GM18505 (cell line): ENCODE measurements around the gene APOBEC3H.

Source experiments
- ATAC-seq: cut with Tn5 transposase; IDR thresholded peaks from one replicate; pipeline ENCODE4 v1.9.1; 2021; ENCODE audit not compliant: unreplicated experiment
- POLR2A ChIP-seq: IDR thresholded peaks from 4 replicates; pipeline ENCODE4 v1.6.1; 2011; ENCODE audit warnings: borderline replicate concordance; ENCODE audit not compliant: insufficient read depth, insufficient read length; ENCODE audit errors: extremely low read depth

APOBEC3H gene

DNA sequence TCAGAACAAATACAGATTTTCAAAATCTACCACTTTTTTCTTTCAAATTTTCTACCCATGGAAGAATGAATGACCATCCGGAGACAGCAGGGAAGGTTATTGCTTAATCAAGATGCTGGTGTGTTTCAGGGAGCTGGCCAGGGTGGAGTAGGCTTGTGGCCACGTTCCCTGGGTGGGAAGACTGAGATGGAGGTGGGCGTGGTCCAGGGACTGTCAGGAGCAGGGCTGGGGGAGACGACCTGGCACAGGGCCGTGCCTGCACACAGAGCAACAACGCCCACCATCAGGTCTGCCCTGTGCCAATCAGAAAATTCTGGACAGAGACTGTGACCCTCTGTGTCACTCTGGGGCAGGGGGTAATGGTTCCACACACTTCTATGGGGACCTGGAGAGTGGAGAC, 7.1 kb upstream of the APOBEC3H start:
- no peak for ATAC-seq
- no peak for TF ChIP-seq POLR2A

- ATAC-seq: no peak
- no peak for TF ChIP-seq POLR2A
Observed at GRCh38 chr22:39090426-39091064, 6.5 kb upstream of the APOBEC3H start.

DNA sequence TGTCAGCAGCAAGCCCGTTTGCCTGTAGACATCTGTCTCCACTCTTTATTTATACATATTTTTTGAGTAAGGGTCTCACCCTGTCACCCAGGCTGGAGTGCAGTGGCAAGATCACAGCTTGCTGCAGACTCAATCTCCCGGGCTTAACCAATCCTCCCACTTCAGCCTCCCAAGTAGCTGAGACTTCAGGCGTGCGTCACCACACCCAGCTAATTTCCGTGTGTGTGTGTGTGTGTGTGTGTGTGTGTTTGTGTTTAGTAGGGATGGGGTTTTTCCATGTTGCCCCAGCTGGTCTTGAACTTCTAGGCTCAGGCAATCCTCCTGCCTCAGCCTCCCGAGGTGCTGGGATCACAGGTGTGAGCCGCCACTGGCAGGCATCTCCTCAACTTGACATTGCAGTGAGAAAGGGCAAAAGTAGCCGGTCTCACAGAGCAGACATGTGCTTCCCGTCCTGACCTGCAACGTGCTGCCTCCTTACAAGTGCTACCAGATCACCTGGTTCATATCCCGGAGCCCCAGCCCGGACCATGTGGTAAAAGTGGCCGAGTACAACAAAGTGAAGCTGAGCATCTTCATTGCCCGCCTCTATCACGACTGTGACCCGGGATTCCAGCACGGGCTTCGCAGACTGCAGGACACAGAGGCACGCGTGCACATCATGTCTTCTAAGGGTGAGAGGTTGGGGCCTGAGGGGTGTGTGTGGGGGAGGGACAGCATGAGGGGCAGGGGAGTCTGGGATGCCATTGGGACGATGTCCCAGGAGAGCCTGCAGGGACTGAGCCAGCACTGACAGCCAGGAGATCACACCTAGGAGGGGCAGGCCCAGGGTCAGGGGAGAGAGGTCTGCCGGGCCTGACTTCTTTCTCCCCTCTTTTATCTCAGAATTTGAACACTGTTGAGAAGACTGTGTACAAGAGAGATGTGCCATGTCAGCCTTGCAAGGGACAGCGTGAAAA, 5.6 kb upstream of the APOBEC3H start:
- no peak for TF ChIP-seq POLR2A
- ATAC-seq: no peak

DNA sequence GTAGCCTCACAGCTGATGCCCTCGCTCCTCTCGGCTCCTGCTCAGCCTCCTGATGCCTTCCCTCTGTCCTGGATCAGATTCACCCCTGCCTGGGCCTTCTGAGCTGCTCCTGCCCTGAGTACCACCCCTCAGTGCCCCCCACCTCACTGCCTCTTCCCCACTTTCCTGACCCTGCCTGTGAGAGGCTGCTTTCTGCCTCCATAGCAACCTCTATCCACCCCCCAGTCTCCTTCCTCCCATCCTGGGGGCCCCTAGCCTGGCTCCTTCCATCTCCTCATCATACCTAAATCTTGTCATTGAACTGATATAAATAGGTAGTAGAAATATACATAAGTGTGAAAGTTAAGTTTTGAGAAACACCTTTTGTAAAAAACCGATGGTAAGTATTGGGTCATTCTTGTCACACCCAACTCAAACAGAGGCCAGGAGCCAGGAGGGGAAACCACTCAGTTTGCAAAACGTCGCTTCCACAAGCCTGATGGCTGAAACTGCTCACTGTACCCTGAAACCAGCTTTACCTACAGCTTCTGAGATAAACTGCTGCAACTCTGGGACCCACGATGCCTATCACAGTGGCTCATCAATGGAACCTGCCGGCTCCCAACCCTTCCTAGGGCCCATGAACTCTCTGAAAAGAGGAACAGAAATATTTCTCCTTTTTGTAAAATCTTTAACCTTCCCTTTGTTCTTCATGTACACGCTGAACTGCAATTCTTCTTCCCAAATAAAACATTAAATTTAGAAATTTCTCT, 4.8 kb upstream of the APOBEC3H start:
- no peak for ATAC-seq

GRCh38 chr22:39094717-39095389, 2.2 kb upstream of the APOBEC3H start:
- TF ChIP-seq POLR2A: no peak
- ATAC-seq: no peak

More for the DNA sequence above, 4.8 kb upstream of the APOBEC3H start:
- TF ChIP-seq POLR2A: no peak

GRCh38 chr22:39095971-39096370, 1.1 kb upstream of the APOBEC3H start:
- ATAC-seq: no peak

GRCh38 chr22:39098026-39098425, 982 bp downstream of the APOBEC3H start:
- ATAC-seq: no peak
- TF ChIP-seq POLR2A: no peak

More at GRCh38 chr22:39095971-39096370, 1.1 kb upstream of the APOBEC3H start:
- no peak for TF ChIP-seq POLR2A

- no peak for ATAC-seq
- TF ChIP-seq POLR2A: no peak
Observed at GRCh38 chr22:39098576-39098975, 1.5 kb downstream of the APOBEC3H start.

GRCh38 chr22:39101226-39101625, 4.2 kb downstream of the APOBEC3H start:
- ATAC-seq: no peak
- TF ChIP-seq POLR2A: no peak

- no peak for TF ChIP-seq POLR2A
- ATAC-seq: no peak
Observed at GRCh38 chr22:39103431-39103830, 6.4 kb downstream of the APOBEC3H start.

DNA sequence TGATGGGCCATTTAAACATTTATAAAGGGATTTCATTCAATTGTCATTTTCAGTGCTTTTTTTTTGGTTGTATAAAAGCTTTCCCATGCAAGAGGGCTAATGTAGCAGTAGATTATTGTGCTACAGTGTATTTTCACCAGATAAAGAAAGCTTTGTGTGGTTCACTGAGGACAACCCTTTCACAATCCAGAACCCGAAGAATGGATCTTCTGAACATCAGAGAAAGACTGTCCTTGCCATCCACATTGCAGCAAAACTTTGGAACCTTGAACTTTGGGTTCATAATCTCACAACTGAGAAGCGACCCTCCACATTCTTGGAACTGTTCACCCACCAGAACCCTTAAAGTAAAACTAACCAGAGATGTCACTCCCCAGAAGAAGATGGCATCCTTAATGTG, 9.3 kb downstream of the APOBEC3H start:
- ATAC-seq: no peak
- TF ChIP-seq POLR2A: no peak

DNA sequence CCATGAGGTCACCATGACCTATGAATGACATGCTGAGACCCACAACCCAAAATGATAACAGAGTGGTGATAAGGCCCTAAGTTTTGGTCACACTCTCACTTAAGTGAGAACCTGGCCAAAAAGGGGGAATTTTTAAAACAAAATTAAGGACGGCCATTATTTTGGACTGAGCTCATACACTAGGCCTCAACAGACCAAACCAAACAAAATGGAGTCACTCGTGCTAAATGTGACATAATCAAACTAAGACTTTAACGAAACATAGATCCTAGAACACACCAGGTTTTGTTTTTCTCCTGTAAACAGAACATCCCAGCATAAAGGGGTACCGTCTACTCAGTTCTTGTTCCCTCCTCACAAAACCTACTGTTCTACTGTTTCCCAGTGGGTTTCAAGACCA, 11.4 kb downstream of the APOBEC3H start:
- no peak for ATAC-seq
- TF ChIP-seq POLR2A: no peak

DNA sequence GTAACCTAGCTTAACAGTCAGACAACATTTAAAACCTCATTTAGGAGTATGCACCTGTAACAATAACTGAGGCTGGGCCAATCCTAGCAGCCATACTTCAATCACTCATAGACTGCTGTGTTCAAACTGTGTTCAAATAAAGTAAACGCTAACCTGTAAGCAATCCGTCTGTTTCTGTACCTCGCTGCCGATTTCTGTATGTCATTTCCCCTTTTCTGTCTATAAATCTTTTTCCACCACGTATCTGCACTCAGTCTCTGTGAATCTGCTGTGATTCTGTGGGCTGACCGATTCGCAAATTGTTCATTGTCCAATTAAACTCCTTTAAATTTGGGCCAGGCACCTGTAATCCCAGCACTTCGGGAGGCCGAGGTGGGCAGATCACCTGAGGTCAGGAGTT, 12.3 kb downstream of the APOBEC3H start:
- no peak for ATAC-seq
- no peak for TF ChIP-seq POLR2A
